Keratinocyte (primary cell): ENCODE results near the gene S100A14. TPM values are rescaled to one million over a fixed set of nuclear protein-coding genes. Genes with fewer than 3 reads are reported as not detected.

ENCODE experiments used
- DNase-seq: peaks from one replicate; pipeline ENCODE4 v3.0.0-alpha.2; 2011; ENCODE audit warnings: low read depth, missing footprints, low spot score
- FAIRE-seq: peaks from 2 replicates; lab custom pipeline; 2011; peaks lifted over from hg19 to GRCh38; lab: Jason Lieb, UNC
- H2AFZ ChIP-seq: 2 replicates; pipeline ENCODE4 v1.6.0; 2012; ENCODE audit warnings: low read length, control low read depth, inconsistent platforms; ENCODE audit not compliant: control insufficient read depth
- H3K27ac ChIP-seq: 2 replicates; pipeline ENCODE4 v1.5.1; 2011; ENCODE audit warnings: low read length; ENCODE audit not compliant: control insufficient read depth, insufficient read depth
- H3K27me3 ChIP-seq: 3 replicates; pipeline ENCODE4 v1.6.0; 2011; ENCODE audit warnings: low read length; ENCODE audit not compliant: control insufficient read depth, insufficient read depth; ENCODE audit errors: extremely low read depth
- H3K36me3 ChIP-seq, 2 experiments: 2 replicates in 1 of 2; 3 replicates in 1 of 2; pipeline ENCODE4 v1.5.1; 2011; ENCODE audit warnings: low read length in 2 of 2, mild to moderate bottlenecking in 1 of 2; ENCODE audit not compliant: control insufficient read depth in 2 of 2, insufficient read depth in 2 of 2; ENCODE audit errors: extremely low read depth in 1 of 2
- H3K4me1 ChIP-seq: 3 replicates; pipeline ENCODE4 v1.5.1; 2011; ENCODE audit warnings: low read length; ENCODE audit not compliant: control insufficient read depth, insufficient read depth; ENCODE audit errors: extremely low read depth
- H3K4me2 ChIP-seq: 3 replicates; pipeline ENCODE4 v1.6.0; 2011; ENCODE audit warnings: low read depth, low read length; ENCODE audit not compliant: control insufficient read depth, insufficient read depth; ENCODE audit errors: extremely low read depth
- H3K4me3 ChIP-seq, 3 experiments: fragments of 200-600 bp in 1 of 3; sonication (generic) in 1 of 3; 2 replicates in 2 of 3; 3 replicates in 1 of 3; pipeline ENCODE4 v1.5.1; 2011 to 2016; ENCODE audit warnings: low read length in 3 of 3, mild to moderate bottlenecking in 3 of 3, control low read depth in 2 of 3, inconsistent platforms in 1 of 3, low read depth in 1 of 3, mixed read lengths in 1 of 3, mixed run types in 1 of 3, moderate library complexity in 1 of 3; ENCODE audit not compliant: control insufficient read depth in 2 of 3, insufficient read depth in 2 of 3; ENCODE audit errors: extremely low read depth in 1 of 3
- H3K79me2 ChIP-seq: 2 replicates; pipeline ENCODE4 v1.6.0; 2012; ENCODE audit warnings: low read length; ENCODE audit not compliant: control insufficient read depth, insufficient read depth
- H3K9ac ChIP-seq: 3 replicates; pipeline ENCODE4 v1.6.0; 2011; ENCODE audit warnings: low read length; ENCODE audit not compliant: control insufficient read depth, insufficient read depth; ENCODE audit errors: extremely low read depth
- H3K9me1 ChIP-seq: 3 replicates; pipeline ENCODE4 v1.6.0; 2011; ENCODE audit warnings: low read length; ENCODE audit not compliant: control insufficient read depth, insufficient read depth; ENCODE audit errors: extremely low read depth
- H3K9me3 ChIP-seq: 2 replicates; pipeline ENCODE4 v1.5.1; 2012; ENCODE audit warnings: low read depth, low read length; ENCODE audit not compliant: control insufficient read depth
- H4K20me1 ChIP-seq: 3 replicates; pipeline ENCODE4 v1.6.0; 2011; ENCODE audit warnings: low read length; ENCODE audit not compliant: control insufficient read depth, insufficient read depth; ENCODE audit errors: extremely low read depth
- CTCF ChIP-seq, 3 experiments: IDR thresholded peaks in 1 of 3; conservative IDR thresholded peaks in 1 of 3; optimal IDR thresholded peaks in 1 of 3; 2 replicates in 2 of 3; 3 replicates in 1 of 3; pipeline versions ENCODE3 to v1.5.1; 2011; ENCODE audit warnings: low read length in 3 of 3, mild to moderate bottlenecking in 3 of 3, moderate library complexity in 2 of 3, control low read depth in 1 of 3, inconsistent platforms in 1 of 3; ENCODE audit not compliant: insufficient read depth in 2 of 3; ENCODE audit errors: extremely low read depth in 1 of 3
- EZH2 ChIP-seq: IDR thresholded peaks from one replicate; pipeline ENCODE4 v1.6.1; 2012; ENCODE audit warnings: inconsistent platforms, mild to moderate bottlenecking, low read length, moderate library complexity
- dilution Hi-C: fragments of 300-500 bp; cut with MboI; formaldehyde crosslinking; loops from one replicate; pipeline ENCODE4 v1.7.0; 2020; ENCODE audit warnings: low sequenced_read_pairs; ENCODE audit not compliant: extremely low pct_ligation_motif_present
- polyA plus RNA-seq, 5 experiments: library from polyadenylated mRNA; depleted of rRNA in 3 of 5; stranded (reverse) in 3 of 5; stranded (forward) in 1 of 5; unstranded in 1 of 5; fragments of >200 nt; gene quantifications; 1 replicate in 1 of 5; 2 replicates in 3 of 5; 3 replicates in 1 of 5; pipeline versions ENCODE4 v1.2.1 to v1.2.3, GENCODE V29; 2011 to 2012; ENCODE audit warnings: missing spikeins in 2 of 5, low read depth in 1 of 5, low replicate concordance in 1 of 5

The S100A14 gene
- polyA plus RNA-seq, 1 donor (not counting 4 experiments of a cell fraction or from before 2014, with no cell fraction given) = 1,394 TPM

DNA sequence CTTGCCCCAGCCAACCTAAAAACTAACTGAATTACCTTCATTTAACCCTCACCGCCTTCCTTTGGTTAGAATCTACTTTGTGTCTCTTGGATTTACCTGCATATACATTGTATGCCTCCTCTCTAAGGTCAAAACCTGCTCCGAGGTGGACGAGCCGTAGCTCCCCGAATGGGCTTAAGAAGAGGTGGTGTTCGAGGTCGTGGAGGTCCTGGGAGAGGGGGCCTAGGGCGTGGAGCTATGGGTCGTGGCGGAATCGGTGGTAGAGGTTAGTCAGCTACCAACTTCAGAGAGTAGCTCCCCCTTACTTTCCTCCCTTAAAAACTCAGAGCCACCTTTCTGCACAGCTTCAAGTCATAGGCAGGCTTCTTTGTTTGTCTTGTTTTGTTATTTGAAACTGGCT is 27.0 kb upstream of the S100A14 start:
- no peak for DNase-seq
- no peak overlapping the region for H3K9ac ChIP-seq
- TF ChIP-seq EZH2 (no peak), CTCF (optimal IDR thresholded peaks at IDR 0.05 in 1 of 3, IDR thresholded peaks at IDR 0.05 in 1 of 3, conservative IDR thresholded peaks at IDR 0.05 in 1 of 3; ENCODE audit: extremely low read depth in 1 of 3, insufficient read depth in 2 of 3, low read length in 3 of 3) (no peak)
- H3K9me3 ChIP-seq = no peaks in the 10 kb centered on the region
- no peak overlapping the region for H3K4me3 ChIP-seq
- peaks cover 25% of the 10 kb centered on the region for H3K79me2 ChIP-seq
- no peaks in the 10 kb centered on the region for H3K4me1 ChIP-seq
- peaks cover 6% of the 10 kb centered on the region for H4K20me1 ChIP-seq
- dilution Hi-C loops = no loop called here
- H3K36me3 ChIP-seq = peaks cover 34 to 64% of the 10 kb centered on the region in 2 experiments
- no peak for FAIRE-seq
- no peak overlapping the region for H3K4me2 ChIP-seq
- no peaks in the 10 kb centered on the region for H3K27me3 ChIP-seq
- no peak overlapping the region for H2AFZ ChIP-seq
- H3K9me1 ChIP-seq = no peaks in the 10 kb centered on the region
- H3K27ac ChIP-seq = no peak overlapping the region

- Histone ChIP-seq H3K27me3 (no peaks in the 10 kb centered on the region), H3K4me2 (no peak overlapping the region), H4K20me1 (peaks cover 6% of the 10 kb centered on the region), H3K9me3 (no peaks in the 10 kb centered on the region), H3K27ac (no peak overlapping the region), H2AFZ (no peak overlapping the region), H3K79me2 (peaks cover 30% of the 10 kb centered on the region), H3K4me1 (no peaks in the 10 kb centered on the region), H3K9me1 (no peaks in the 10 kb centered on the region), H3K4me3 (no peak overlapping the region), H3K36me3 (peaks cover 36 to 68% of the 10 kb centered on the region in 2 experiments), H3K9ac (no peak overlapping the region)
- no peak for FAIRE-seq
- no peak for DNase-seq
- TF ChIP-seq EZH2 (no peak), CTCF (optimal IDR thresholded peaks at IDR 0.05 in 1 of 3, IDR thresholded peaks at IDR 0.05 in 1 of 3, conservative IDR thresholded peaks at IDR 0.05 in 1 of 3; ENCODE audit: extremely low read depth in 1 of 3, insufficient read depth in 2 of 3, low read length in 3 of 3) (no peak)
- dilution Hi-C loops = no loop called here
Measured at GRCh38 chr1:153642161-153642560, 26.0 kb upstream of the S100A14 start.
